ENCODE data around the gene CSRP1.
"Not testable (repeated sequence)": the region's sequence is repeated elsewhere in the genome, so short reads cannot be mapped to it uniquely, and the experiment has no call there.

The CSRP1 gene

DNA sequence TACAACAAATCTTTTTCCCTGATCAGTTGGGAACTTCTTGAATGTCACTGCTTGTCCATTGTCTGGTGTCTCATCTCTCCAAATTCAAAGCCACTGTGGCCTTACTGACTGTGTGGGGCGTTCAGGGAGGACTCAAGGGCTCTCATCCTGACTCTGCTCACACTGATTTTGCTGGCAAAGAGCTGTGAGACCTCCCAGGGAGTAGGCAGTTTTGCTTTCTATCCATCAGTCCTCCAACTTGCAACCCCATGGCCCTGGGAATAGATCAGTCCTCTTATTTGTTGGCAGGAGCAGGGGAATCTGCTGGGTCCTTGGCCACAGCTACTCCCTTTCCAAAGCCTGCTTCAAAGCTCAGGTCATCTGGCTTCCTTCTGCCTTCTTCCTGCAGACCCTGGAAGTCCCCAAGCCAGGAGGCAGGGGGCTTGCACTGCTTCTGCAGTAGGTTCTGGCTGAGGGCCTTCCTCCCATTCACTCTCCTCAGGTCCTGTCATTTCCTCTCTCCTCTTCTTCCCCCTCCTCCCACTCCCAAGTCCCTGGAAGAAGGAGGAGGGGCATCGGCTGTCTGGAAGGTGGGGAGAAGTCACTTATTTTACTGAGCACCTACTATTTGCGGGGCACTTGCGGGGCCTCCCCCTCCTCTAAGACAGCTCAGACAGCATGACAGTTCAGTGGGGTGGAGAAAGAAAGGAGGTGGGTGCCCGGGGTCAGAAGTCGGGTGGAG, 31.1 kb upstream of the CSRP1 start:
- DNase-seq (ENCODE audit: low spot score), result no peak

DNA sequence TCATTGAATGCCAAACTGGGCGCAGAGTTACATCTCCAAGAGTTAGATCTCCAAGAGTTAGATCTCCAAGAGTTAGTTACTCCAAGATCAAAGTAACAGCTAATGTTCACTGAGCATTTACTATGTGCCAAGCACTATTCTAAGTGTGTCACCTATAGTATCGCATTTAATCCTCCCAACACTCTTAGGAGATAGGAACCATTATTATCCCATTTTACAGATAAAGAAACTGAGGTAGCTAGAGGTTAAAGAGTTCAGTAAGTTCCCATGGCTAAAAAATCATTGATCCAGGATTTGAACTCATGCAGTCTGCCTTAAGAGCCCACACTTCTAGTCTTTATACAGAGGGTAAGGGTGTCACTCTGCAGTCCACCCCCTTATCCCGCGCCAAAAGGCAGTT, 30.5 kb upstream of the CSRP1 start:
- no peak for DNase-seq (ENCODE audit: low spot score)

DNA sequence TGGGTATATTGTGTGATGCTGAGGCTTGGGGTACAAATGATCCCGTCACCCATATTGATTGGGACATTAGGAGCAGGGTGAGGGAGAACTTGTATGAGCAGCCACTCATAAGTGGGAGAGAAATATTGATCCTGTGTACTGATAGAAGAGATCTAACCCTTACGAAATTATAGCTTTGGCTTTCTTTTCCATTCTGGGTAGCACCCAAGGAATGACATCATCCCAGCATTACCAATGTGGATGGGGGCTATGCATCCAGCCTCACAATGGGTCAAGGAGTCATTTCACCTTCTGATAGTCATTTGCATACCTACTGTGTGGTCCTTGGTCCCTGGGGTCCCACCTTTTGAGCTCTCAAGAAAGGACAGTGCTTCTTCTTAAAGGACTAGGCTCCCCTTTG, 30.1 kb upstream of the CSRP1 start:
- no peak for DNase-seq (ENCODE audit: low spot score)

DNA sequence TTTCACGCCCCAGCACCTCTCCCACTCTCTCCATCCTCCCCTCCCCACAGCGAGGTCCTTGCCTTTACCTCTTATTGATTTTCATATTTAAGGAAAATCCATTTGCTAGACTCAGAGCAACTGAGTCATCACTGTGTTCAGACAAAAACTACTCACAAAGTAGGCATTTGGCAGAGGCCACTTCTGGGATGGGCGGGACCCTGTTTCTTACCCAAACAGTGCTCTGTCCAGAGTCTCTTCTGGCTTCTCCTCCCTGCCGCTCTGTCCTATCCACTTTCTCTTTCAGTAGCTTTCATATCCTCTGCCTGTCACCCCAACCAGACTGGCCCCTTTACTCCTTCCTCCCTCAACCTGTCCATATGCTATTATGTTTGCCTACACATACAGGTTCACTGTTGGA, 29.6 kb upstream of the CSRP1 start:
- DNase-seq (ENCODE audit: low spot score), result no peak

DNA sequence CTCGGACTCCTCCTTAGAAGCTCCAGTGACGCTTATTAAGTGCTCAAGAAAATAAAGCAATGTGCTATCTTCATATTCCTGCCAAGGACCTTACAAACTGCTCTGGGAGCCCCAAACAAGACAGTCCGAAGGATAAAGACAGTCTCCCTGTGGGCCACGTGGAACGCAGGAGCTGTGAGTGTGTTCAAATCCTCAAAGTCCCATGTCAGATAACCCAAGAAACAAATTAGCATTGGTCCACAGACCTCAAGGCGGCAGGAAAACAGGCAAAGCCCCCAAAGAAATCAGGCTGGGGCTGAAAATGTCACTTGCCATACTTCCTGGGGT, 29.0 kb upstream of the CSRP1 start:
- DNase-seq (ENCODE audit: low spot score), result no peak

DNA sequence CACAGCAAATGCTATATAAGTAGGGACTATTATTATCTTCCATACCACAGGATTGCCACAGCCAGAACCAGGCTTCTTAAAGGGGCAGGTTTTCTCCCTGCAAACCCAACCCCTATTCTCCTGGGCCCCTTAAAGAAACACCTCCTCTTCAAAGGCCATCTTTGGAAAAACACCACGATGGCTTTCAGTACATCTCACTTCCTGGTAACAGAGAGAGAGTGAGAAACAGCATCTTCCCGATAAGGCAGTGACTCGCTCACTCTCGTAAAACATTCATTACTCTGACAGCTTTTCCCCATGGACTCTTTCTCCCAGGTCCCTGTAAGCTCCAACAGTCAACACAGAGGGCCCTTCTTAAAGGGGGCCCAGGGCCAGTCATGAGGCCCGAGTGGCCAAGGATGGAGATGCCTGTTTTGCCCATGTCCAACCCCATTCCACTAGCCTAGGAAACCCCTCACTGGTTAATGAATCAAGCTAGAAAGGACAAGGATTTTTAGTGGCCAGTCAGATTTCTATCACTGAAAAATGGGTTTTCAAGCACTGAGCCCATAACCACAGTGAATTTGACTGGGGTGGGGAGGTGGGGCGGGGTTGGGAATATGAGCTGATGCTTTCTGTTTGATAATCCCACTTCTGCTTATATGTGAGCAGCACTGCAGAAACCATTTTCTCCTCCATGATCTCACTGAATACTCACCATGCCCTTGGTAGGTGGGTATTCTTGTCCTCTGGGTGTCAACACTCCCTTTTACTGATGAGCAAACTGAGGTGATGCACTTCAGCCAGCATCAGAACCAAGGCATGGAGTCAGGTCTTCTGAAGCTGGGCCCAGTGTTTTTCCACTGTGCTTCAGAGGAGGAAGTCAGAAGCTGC, 28.4 kb upstream of the CSRP1 start:
- no peak for DNase-seq (ENCODE audit: low spot score)

DNA sequence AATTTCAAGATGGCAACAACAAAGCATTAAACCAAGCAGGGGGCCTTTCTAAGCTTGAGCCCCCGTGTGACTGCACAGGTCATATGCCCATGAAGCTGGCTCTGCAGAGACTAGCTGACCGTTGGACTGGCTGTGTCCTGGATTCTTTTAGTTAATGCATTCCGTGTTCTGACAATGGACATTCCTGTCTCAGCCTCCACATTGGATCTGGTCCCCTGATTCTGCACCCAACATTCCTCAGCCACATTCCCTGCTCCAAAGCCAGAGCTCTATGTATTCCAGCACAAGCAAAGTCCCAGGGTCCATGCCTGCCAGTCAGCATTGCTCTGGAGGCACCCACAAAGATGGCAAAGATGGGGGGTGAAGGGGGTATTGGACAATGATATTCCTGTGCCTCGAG, 26.9 kb upstream of the CSRP1 start:
- DNase-seq (ENCODE audit: low spot score), result no peak

DNA sequence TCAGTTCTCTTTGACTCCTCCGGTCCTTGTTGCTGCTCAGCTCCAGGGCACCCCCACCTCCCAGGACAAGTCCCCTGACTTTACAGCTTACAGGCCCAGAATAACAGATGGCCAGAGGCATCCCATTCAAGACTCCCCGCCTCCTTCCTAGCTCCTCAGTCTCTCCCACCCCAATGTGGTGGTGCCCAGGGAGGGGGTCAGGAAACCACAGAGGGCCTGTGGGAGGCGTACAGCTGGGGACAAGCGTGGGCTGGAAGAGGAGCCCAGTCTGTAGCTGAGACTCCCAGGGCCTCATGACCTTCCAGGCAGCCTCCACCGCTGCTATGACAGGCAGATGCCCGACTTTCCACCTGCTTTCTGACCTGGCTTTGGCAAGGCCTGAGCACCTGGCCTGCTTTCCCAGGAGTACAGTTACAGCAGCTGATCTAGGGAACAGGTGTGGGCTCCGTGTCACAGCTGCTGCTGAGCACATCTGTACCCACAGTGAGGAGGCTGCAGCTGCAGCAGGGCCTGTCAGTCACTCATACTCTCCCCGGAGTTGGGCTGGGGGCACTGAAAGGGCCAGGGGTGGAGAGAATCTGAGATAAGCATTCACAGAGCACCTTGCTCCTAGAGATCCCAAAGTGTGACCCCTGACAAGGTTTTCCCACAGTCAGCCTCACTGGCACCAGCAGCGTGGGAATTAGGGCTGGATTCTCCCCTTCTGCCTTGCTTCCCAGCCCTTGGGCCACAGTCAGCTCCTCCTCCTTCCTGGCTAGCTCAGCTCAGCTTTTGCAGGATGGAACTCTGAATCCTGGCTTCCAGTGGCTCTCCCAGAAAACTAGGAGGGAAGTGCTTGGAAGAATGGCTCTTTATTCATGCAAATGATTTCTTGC, 24.9 kb upstream of the CSRP1 start:
- no peak for DNase-seq (ENCODE audit: low spot score)

DNA sequence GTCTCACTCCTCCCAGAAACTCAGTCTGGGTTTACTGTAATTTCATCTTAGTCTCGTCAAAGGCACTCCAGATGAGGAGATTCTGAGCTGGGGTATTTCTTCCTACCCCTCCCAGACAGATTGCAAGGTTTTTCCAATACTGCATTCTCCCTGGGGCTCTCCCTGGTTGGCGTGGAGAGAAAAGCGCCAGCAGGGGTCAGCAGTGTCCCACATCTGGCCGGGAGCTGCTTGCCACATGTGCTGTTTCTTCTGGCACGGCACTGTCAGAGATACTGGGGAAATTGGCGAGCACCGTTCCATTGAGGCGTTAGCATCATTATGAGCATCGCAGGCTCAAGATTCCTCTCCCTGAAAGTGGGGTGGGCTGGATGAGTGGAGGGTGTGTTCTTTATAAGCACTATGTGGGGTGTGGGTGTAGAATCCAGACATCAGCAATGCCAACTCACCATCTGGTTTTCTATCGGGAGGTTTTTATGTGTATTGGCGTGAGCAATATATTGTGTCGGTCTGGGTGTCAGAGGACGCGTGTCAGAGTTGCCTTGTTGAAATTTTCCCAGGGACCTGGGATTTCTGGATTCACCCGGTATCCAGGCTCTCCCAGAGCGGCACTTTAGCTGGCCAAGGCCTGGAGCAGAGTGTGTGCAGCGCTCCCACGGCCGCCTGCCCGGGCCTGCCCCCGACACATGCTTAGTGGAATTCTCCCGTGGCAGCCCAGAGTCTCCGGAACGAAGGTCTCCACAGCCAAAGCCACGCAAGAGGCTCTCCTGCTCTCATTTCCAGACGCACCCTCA, 24.0 kb upstream of the CSRP1 start:
- peak; percentile 85 for DNase-seq (ENCODE audit: low spot score)

DNA sequence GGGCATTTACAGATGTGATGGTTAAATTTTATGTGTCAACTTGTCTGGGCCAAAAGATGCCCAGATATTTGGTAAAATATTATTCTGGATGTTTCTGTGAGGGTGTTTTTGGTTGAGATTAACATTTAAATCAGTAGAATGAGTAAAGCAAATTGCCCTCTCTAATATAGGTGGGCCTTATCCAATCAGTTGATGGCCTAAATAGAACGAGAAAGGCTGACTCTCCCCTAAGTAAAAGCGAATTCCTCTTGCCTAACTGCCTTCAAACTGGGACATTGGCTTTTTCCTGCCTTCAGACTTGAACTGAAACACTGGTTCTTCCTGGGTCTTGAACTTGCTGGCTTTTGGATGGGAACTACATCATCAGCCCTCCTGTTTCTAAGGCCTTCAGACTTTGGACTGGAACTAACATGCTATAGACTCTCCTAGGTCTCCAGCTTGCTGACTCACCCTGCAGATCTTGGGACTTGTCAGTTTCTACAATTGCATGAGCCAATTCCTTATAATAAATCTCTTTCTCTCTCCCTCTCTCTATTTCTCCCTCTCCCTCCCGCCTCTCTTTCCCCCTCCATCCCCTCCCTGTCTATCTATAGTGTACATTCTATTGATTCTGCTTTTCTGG, 21.8 kb upstream of the CSRP1 start:
- no peak for DNase-seq (ENCODE audit: low spot score)

DNA sequence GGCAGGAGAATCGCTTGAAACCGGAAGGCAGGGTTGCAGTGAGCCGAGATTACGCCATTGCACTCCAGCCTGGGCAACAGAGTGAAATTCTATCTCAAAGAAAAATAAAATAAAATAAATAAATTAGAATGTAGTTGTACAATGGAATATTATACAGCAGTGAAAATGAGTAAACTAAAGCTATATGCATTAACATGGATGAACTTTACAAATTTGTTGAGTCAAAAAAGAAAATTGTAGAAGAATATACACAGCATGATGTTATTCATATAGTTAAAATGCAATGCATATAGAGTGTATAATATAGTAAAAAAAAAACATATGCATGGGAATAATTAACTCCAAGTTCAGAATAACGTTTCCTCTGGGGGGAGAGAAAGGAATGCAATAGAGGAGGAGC, 21.0 kb upstream of the CSRP1 start:
- DNase-seq (ENCODE audit: low spot score), result no peak

DNA sequence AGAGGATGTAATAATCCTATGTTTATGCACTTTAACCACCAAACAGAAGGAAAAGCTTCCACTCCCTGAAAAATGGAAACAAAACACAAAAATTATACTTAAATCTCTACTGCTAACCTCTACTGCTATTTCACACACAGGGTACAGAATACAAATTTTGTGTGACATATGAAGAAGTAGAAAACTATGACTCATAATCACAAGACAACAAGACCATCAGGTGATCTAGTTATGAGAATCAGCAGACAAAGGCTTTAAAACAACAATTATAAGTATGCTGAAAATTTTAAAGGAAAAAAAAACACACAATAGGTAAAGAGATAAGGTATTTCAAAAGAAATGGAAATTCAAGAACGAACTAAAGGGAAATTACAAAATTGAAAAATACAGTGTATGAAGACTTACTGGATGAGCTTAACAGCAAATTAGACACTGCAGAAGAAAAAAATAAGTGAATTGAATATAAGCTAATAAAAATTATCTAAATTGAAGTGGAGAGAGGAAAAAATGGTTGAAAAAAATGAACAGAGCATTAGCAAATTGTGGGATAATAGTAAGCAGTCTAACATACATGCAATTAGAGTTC, 18.4 kb upstream of the CSRP1 start:
- DNase-seq (ENCODE audit: low spot score), result no peak

DNA sequence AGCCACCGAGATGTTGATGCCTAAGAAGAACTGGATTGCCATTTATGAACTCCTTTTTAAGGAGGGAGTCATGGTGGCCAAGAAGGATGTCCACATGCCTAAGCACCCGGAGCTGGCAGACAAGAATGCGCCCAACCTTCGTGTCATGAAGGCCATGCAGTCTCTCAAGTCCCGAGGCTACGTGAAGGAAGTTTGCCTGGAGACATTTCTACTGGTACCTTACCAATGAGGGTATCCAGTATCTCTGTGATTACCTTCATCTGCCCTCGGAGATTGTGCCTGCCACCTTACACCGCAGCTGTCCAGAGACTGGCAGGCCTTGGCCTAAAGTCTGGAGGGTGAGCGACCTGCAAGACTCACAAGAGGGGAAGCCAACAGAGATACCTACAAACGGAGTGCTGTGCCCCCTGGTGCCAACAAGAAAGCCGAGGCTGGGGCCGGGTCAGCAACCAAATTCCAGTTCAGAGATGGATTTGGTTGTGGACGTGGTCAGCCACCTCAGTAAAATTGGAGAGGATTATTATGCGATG, 13.2 kb upstream of the CSRP1 start:
- DNase-seq (ENCODE audit: low spot score), result not testable (repeated sequence)

DNA sequence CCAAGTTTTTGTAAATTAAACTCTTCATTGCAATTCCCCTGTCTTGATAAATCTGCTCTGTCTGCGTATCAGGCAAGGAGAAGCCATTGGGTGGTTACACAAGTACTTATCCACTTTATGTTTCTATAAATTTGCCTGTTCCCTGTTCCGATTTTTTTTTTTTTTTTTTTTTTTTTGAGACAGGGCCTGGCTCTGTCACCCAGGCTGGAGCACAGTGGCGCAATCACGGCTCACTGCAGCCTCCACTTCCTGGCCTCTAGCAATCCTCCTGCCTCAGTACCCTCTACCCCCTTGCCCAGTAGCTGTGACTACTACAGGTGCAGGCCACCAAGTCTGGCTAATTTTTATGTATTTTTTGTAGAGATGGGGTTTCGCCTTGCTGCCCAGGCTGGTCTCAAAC, 11.1 kb upstream of the CSRP1 start:
- DNase-seq (ENCODE audit: low spot score), result no peak

DNA sequence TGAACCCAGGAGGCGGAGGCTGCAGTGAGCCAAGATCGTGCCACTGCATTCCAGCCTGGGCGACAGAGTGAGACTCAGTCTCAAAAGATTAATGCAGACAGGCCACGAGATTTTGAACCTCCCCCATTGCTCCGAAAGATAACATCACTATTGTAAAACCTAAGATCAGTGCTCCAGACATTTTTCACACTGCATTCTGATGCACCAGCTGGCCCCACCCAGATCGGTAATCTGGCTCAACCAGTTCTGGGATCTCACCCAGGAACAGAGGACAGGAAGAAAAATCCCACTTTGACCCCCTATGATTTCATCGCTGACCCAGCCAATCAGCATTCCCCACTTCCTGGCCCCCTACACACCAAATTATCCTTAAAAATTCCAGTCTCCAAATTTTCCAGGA, 10.7 kb upstream of the CSRP1 start:
- DNase-seq (ENCODE audit: low spot score), result no peak

DNA sequence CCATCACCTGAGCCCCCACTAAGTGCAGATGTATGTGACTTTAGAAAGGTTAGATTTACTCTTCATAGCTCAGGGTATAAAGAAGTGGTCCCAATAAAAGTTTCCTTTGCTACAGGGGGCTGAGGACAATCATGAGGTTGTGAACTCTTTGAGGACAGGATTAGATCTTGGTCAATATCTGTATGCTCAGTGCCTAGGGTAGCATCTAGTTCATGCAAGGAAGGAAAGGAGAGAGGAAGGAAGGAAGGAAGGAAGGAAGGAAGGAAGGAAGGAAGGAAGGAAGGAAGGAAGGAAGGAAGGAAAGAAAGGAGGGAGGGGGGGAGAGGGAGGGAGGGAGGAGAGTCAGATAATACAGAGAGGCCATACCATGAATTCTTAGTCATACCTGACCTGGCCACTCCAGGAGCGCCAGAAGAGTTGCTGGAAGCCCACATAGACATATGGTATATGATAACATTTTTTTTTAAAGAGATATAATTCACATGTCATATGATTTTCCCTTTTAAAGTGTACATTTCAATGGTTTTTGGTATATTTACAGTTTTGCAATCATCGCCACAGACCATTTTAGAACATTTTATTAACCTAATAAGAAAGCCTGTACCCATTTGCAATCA, 9.7 kb upstream of the CSRP1 start:
- DNase-seq (ENCODE audit: low spot score), result no peak

DNA sequence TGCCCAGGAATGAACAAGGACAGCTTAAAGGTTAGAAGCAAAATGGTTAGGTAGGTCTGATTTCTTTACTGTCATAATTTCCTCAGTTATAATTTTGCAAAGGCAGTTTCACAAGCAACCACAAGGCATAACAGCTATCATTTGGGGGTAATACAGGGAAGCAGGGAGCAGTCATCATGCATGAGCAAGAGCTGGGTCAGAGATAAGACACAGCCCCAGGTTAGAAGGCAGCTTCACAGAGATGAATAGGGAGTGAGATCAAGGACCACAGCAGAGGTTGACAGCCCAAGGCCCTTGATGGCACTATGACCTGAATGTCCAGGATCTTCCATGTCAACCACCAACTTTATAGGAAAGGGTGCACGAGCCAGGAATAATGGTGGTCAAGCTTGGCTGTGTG, 9.0 kb upstream of the CSRP1 start:
- no peak for DNase-seq (ENCODE audit: low spot score)

DNA sequence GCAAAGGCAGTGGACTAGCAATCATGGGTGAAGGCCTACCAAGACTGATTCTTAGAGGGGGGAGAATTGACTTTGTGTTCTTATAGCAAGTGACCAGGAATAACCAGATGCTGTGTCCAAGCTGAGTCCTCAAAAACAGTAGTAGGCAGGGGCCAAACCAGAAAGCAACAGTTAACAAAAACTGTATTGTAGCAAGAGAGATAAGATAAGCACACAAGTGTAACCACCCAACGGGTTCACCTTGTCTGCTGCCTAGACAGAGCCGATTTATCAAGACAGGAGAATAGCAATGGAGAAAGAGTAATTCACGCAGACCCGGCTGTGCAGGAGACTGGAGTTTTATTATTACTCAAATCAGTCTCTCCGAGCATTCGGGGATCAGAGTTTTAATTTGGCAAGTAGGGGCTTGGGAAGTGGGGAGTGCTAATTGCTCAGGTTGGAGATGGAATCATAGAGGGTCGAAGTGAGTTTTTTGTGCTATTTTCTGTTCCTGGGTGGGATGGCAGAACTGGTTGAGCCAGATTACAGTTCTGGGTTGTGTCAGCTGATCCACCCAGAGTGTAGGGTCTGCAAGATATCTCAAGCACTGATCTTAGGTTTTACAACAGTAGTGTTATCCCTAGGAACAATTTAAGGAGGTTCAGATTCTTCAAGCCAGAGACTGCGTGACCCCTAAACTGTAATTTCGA, 8.3 kb upstream of the CSRP1 start:
- DNase-seq (ENCODE audit: low spot score), result no peak

DNA sequence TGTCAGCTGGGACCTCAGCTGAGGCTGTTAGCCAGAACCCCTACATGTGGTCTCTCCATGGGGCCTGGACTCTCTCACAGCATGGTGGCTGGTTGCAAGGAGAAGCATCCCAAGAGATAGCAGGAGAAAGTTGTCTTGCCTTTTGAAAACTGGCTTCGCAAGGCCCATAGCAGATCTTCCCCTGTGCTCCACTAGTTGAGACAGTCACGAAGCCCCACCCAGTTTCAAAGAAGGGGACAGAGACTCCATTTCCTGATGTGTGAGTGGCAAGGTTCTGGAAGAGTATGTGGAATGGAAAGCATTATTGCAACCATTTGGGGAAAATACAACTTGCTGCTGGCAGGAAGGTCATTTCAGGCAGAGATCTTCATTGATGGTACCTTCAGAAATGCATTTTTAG, 7.5 kb upstream of the CSRP1 start:
- no peak for DNase-seq (ENCODE audit: low spot score)

Measured in pons (tissue), 1 donor.